HepG2 (cell line): ENCODE data around the gene FAM222A. TPM values are rescaled to one million over a fixed set of nuclear protein-coding genes. Genes with fewer than 3 reads are reported as not detected.

Experiments used
- ATAC-seq: fragments of 200-7000 bp; cut with Tn5 transposase; 3 replicates; pipeline ENCODE4 v1.9.1; 2020; ENCODE audit warnings: mild to moderate bottlenecking, moderate library complexity
- BruUV-seq: library from RNA; stranded (reverse); fragments of 400-500 nt; replicated peaks from 2 replicates; lab custom pipeline; 2021; lab: Mats Ljungman, UMichigan
- CTCF ChIA-PET: fragments of 300-600 bp; formaldehyde crosslinking; extraction: SDS; loops from one replicate; lab custom pipeline; 2021; ENCODE audit warnings: low total read pairs, inconsistent platforms, low intra/inter-chr PET ratio; lab: Yijun Ruan, JAX
- POLR2A ChIA-PET: fragments of 350-600 bp; sonication (Branson Sonifier 250); formaldehyde crosslinking; loops from one replicate; lab custom pipeline; 2020; ENCODE audit warnings: antibody characterized with exemption, inconsistent platforms; lab: Yijun Ruan, JAX
- DNase-seq: peaks from one replicate; pipeline ENCODE4 v3.0.0-alpha.2; 2015; ENCODE audit warnings: low spot score
- FAIRE-seq: peaks from 3 replicates; lab custom pipeline; 2011; peaks lifted over from hg19 to GRCh38; lab: Jason Lieb, UNC
- H2AFZ ChIP-seq: one replicate; pipeline ENCODE4 v1.6.1; 2011; ENCODE audit warnings: low read length, inconsistent platforms
- H3K27ac ChIP-seq: fragments of 300-600 bp; 3 replicates; pipeline ENCODE4 v1.8.0; 2011; ENCODE audit warnings: mixed run types, mild to moderate bottlenecking, mixed read lengths, low read length, inconsistent platforms; ENCODE audit not compliant: insufficient read depth; ENCODE audit errors: extremely low read length
- H3K27me3 ChIP-seq, 2 experiments: fragments of 200-600 bp in 1 of 2; 2 replicates in 1 of 2; 3 replicates in 1 of 2; pipeline versions ENCODE4 v1.6.0 to v1.8.0; 2011; ENCODE audit warnings: low read length in 2 of 2, mild to moderate bottlenecking in 2 of 2, moderate library complexity in 2 of 2, inconsistent platforms in 1 of 2; ENCODE audit not compliant: insufficient read depth in 2 of 2, control insufficient read depth in 1 of 2
- H3K36me3 ChIP-seq, 2 experiments: fragments of 200-600 bp in 1 of 2; replicated peaks in 1 of 2; 2 replicates in 1 of 2; 3 replicates in 1 of 2; pipeline versions ENCODE4 v1.5.1 to v1.8.0; 2011; ENCODE audit warnings: low read length in 2 of 2, inconsistent platforms in 1 of 2; ENCODE audit not compliant: insufficient read depth in 2 of 2, control insufficient read depth in 1 of 2
- H3K4me1 ChIP-seq: 2 replicates; pipeline ENCODE4 v1.5.1; 2012; ENCODE audit warnings: low read length, inconsistent platforms; ENCODE audit not compliant: insufficient read depth
- H3K4me2 ChIP-seq: 2 replicates; pipeline ENCODE4 v1.6.0; 2011; ENCODE audit warnings: low read depth, low read length, inconsistent platforms
- H3K4me3 ChIP-seq, 3 experiments: fragments of 200-600 bp in 1 of 3; sonication (generic), shearing (Covaris generic) in 1 of 3; replicated peaks in 1 of 3; 2 replicates each; pipeline ENCODE4 v1.5.1; 2011 to 2016; ENCODE audit warnings: low read length in 3 of 3, inconsistent platforms in 2 of 3, low read depth in 2 of 3, mild to moderate bottlenecking in 2 of 3, control low read depth in 1 of 3, mixed read lengths in 1 of 3; ENCODE audit not compliant: insufficient read depth in 1 of 3
- H3K79me2 ChIP-seq: one replicate; pipeline ENCODE4 v1.6.1; 2011; ENCODE audit warnings: low read length, inconsistent platforms; ENCODE audit not compliant: insufficient read depth
- H3K9ac ChIP-seq: 2 replicates; pipeline ENCODE4 v1.6.0; 2011; ENCODE audit warnings: mild to moderate bottlenecking, low read depth, low read length, inconsistent platforms; ENCODE audit not compliant: insufficient read depth
- H3K9me3 ChIP-seq: 2 replicates; pipeline ENCODE4 v1.5.1; 2012; ENCODE audit warnings: mild to moderate bottlenecking, low read length
- H4K20me1 ChIP-seq: 2 replicates; pipeline ENCODE4 v1.6.0; 2011; ENCODE audit warnings: inconsistent platforms, mild to moderate bottlenecking, low read length, moderate library complexity; ENCODE audit not compliant: insufficient read depth
- GATAD1 ChIP-seq: IDR thresholded peaks from 2 replicates; pipeline ENCODE4 v1.6.1; 2016; ENCODE audit warnings: missing genetic modification reagents, missing compliant biosample characterization
- JDP2 ChIP-seq: sonication (generic); formaldehyde crosslinking; IDR thresholded peaks from 2 replicates; pipeline ENCODE4 v1.8.1; 2022; ENCODE audit warnings: missing genetic modification reagents, borderline replicate concordance
- LBX2 ChIP-seq: sonication (generic); formaldehyde crosslinking; IDR thresholded peaks from 2 replicates; pipeline ENCODE4 v1.5.0; 2020; ENCODE audit warnings: missing genetic modification reagents, mild to moderate bottlenecking, borderline replicate concordance
- MED8 ChIP-seq: sonication (generic); formaldehyde crosslinking; IDR thresholded peaks from 2 replicates; pipeline ENCODE4 v1.8.1; 2023; ENCODE audit warnings: mild to moderate bottlenecking, missing genetic modification reagents; ENCODE audit not compliant: insufficient replicate concordance
- MXI1 ChIP-seq: IDR thresholded peaks from 3 replicates; pipeline ENCODE4 v1.6.1; 2012; ENCODE audit warnings: low read depth, low read length, inconsistent platforms, borderline replicate concordance
- NCOA2 ChIP-seq: sonication (generic); formaldehyde crosslinking; IDR thresholded peaks from 2 replicates; pipeline ENCODE4 v1.8.0; 2022; ENCODE audit warnings: inconsistent platforms
- POGK ChIP-seq: sonication (generic); formaldehyde crosslinking; conservative IDR thresholded peaks from 2 replicates; pipeline ENCODE4 v1.8.0; 2022; ENCODE audit warnings: mild to moderate bottlenecking, moderate library complexity, missing genetic modification reagents
- RORA ChIP-seq: sonication (generic); formaldehyde crosslinking; IDR thresholded peaks from 2 replicates; pipeline ENCODE4 v1.5.0; 2020; ENCODE audit warnings: mild to moderate bottlenecking, missing genetic modification reagents, moderate library complexity
- SP4 ChIP-seq: sonication (generic); formaldehyde crosslinking; IDR thresholded peaks from 2 replicates; pipeline ENCODE4 v1.8.1; 2023; ENCODE audit warnings: mild to moderate bottlenecking, missing genetic modification reagents
- THYN1 ChIP-seq: sonication (generic); formaldehyde crosslinking; IDR thresholded peaks from 2 replicates; pipeline ENCODE4 v1.8.1; 2023; ENCODE audit warnings: low read depth, mild to moderate bottlenecking, moderate library complexity, missing genetic modification reagents, borderline replicate concordance
- ZNF274 ChIP-seq: sonication (generic); formaldehyde crosslinking; IDR thresholded peaks from 2 replicates; pipeline ENCODE4 v1.5.1; 2020; ENCODE audit warnings: mild to moderate bottlenecking, missing genetic modification reagents
- ZNF530 ChIP-seq: sonication (generic); formaldehyde crosslinking; IDR thresholded peaks from 2 replicates; pipeline ENCODE4 v1.5.0; 2020; ENCODE audit warnings: low read depth, mild to moderate bottlenecking, missing genetic modification reagents
- ZNF562 ChIP-seq: sonication (generic); formaldehyde crosslinking; IDR thresholded peaks from 2 replicates; pipeline ENCODE4 v1.8.0; 2022; ENCODE audit warnings: missing genetic modification reagents, borderline replicate concordance
- ZNF615 ChIP-seq: sonication (generic); formaldehyde crosslinking; IDR thresholded peaks from 2 replicates; pipeline ENCODE4 v1.5.0; 2020; ENCODE audit warnings: mild to moderate bottlenecking, missing genetic modification reagents, borderline replicate concordance
- ZNF740 ChIP-seq: sonication (generic); formaldehyde crosslinking; IDR thresholded peaks from 2 replicates; pipeline ENCODE4 v1.4.0; 2020; ENCODE audit warnings: missing genetic modification reagents
- WGBS: methylation state at CpG from one replicate; pipeline ENCODE4 v1.1.6; 2017; ENCODE audit warnings: low lambda C conversion rate; 5-methylcytosine and 5-hydroxymethylcytosine counted together
- in situ Hi-C: cut with HindIII; loops from 2 replicates; pipeline ENCODE4 v1.10.0; 2017; ENCODE audit warnings: low pct_unique_long_range_greater_than_20kb; ENCODE audit not compliant: extremely low pct_ligation_motif_present
- intact Hi-C: fragments of 100-400 bp; cut with micrococcal nuclease; formaldehyde crosslinking; loops from one replicate; pipeline ENCODE4 v1.10.0; 2022; ENCODE audit not compliant: unreplicated experiment
- polyA plus RNA-seq, 8 experiments: library from polyadenylated mRNA; depleted of rRNA in 3 of 8; stranded (reverse) in 7 of 8; unstranded in 1 of 8; fragments of >200 nt; fragmentation: Illumina TruSeq in 4 of 8; extraction: Trizol in 4 of 8; gene quantifications; 2 replicates each; pipeline versions ENCODE4 v1.2.1 to v1.2.3, GENCODE V29; 2011 to 2016; ENCODE audit warnings: low read depth in 4 of 8, missing spikeins in 1 of 8, mixed read lengths in 1 of 8; ENCODE audit not compliant: insufficient read depth in 1 of 8
- total RNA-seq, 5 experiments: library from RNA; depleted of rRNA; stranded (reverse); fragments of >200 nt; fragmentation: Illumina TruSeq; extraction: Trizol; gene quantifications; 2 replicates each; pipeline ENCODE4 v1.2.3, GENCODE V29; 2016; ENCODE audit warnings: low read depth in 1 of 5
- TF ChIP-seq, protein P1 (sequence below): sonication (generic); formaldehyde crosslinking; IDR thresholded peaks from 2 replicates; pipeline ENCODE4 v1.8.1; 2023; ENCODE audit warnings: mild to moderate bottlenecking, missing genetic modification reagents
- TF ChIP-seq, protein P2 (sequence below): sonication (generic); formaldehyde crosslinking; IDR thresholded peaks from 2 replicates; pipeline ENCODE4 v1.4.0; 2020; ENCODE audit warnings: missing genetic modification reagents, borderline replicate concordance

Gene FAM222A
- total and polyA plus RNA-seq, 2 of the 13 experiments (the other 11 are each of a cell fraction or from before 2014, with no cell fraction given), result 2.7 to 9.6 TPM

DNA sequence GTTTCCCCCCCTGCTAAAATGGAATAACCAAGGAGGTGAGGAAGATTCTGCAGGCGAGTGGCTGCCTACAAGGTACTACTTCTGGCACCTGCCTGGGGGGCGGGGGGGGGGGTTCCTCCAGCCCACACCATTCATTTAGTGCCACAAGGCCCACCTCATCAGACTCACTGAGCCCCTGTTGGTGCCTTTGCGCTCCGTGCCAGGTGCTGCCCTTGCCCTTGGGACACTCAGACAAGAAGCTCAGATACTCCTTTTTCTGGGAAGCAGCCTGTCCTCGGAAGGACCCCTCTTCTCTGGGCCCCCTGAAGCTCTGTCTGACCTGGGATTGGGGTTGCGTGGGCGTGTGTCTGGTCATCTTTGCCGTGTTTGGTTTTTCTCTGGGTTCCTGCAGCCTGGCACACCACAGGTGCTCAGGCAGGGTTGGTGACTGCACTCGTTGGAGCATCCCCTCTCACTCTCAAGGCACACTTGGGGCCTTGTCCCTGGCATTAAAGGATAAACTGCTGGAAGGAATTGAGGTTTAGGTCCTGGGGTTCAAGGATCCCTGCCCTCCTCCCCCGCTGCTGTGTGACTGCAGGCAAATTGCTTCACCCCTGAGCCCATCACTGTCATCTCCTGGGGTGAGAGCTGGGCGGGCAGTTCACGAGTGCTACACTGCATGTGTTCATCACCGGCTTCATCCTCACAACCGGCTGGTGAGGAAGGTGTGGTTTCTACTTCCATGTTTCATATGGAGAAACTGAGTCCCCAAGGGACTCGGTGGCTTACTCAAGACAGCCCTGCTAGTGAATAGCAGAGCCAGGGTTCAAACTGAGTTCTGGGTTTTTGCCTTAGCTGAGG lies 16.9 kb downstream of the FAM222A start:
- Histone ChIP-seq H2AFZ (no peak overlapping the region), H3K36me3 (peaks cover 0 to 7% of the 10 kb centered on the region in 2 experiments; a peak in 1 of 5 replicates), H3K4me3 (no peak overlapping the region), H3K9me3 (no peaks in the 10 kb centered on the region), H4K20me1 (no peaks in the 10 kb centered on the region), H3K27ac (no peak overlapping the region), H3K4me2 (no peak overlapping the region), H3K9ac (no peak overlapping the region), H3K4me1 (peaks cover 68% of the 10 kb centered on the region), H3K27me3 (no peaks in the 10 kb centered on the region), H3K79me2 (peaks cover 15% of the 10 kb centered on the region)
- intact Hi-C loops, result no loop called here
- DNase-seq (no peak), ATAC-seq (no peak), FAIRE-seq (no peak)
- POLR2A ChIA-PET, result no interaction called here
- CTCF ChIA-PET, result no interaction called here
- WGBS, result 95% methylated on average over 13 of the region's 15 CpGs
- no TSS peak for BruUV-seq
- in situ Hi-C loops, result no loop called here
- TF ChIP-seq ZNF274 (CRISPR knock-in tag) (no peak), GATAD1 (no peak), MXI1 (no peak), ZNF740 (CRISPR knock-in tag) (no peak), ZNF615 (CRISPR knock-in tag) (no peak), THYN1 (CRISPR knock-in tag) (no peak), LBX2 (no peak), ZNF562 (CRISPR knock-in tag) (no peak), POGK (no peak), MED8 (no peak), RORA (CRISPR knock-in tag) (no peak), NCOA2 (CRISPR knock-in tag) (no peak), JDP2 (CRISPR knock-in tag) (no peak), SP4 (no peak), ZNF530 (CRISPR knock-in tag) (no peak)
- TF ChIP-seq, protein P1, sequence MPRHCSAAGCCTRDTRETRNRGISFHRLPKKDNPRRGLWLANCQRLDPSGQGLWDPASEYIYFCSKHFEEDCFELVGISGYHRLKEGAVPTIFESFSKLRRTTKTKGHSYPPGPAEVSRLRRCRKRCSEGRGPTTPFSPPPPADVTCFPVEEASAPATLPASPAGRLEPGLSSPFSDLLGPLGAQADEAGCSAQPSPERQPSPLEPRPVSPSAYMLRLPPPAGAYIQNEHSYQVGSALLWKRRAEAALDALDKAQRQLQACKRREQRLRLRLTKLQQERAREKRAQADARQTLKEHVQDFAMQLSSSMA, result no peak
- TF ChIP-seq, protein P2, sequence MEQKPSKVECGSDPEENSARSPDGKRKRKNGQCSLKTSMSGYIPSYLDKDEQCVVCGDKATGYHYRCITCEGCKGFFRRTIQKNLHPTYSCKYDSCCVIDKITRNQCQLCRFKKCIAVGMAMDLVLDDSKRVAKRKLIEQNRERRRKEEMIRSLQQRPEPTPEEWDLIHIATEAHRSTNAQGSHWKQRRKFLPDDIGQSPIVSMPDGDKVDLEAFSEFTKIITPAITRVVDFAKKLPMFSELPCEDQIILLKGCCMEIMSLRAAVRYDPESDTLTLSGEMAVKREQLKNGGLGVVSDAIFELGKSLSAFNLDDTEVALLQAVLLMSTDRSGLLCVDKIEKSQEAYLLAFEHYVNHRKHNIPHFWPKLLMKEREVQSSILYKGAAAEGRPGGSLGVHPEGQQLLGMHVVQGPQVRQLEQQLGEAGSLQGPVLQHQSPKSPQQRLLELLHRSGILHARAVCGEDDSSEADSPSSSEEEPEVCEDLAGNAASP, result no peak
